ENCODE results near the gene CIB2.

The CIB2 gene

GRCh38 chr15:78082743-78083110 lies 48.5 kb downstream of the CIB2 start:
- DNase-seq, result no peak

GRCh38 chr15:78082106-78082742 lies 49.0 kb downstream of the CIB2 start:
- DNase-seq, result no peak

- DNase-seq, result no peak
These were observed 51.2 kb downstream of the CIB2 start for GRCh38 chr15:78080088-78080460.

DNA sequence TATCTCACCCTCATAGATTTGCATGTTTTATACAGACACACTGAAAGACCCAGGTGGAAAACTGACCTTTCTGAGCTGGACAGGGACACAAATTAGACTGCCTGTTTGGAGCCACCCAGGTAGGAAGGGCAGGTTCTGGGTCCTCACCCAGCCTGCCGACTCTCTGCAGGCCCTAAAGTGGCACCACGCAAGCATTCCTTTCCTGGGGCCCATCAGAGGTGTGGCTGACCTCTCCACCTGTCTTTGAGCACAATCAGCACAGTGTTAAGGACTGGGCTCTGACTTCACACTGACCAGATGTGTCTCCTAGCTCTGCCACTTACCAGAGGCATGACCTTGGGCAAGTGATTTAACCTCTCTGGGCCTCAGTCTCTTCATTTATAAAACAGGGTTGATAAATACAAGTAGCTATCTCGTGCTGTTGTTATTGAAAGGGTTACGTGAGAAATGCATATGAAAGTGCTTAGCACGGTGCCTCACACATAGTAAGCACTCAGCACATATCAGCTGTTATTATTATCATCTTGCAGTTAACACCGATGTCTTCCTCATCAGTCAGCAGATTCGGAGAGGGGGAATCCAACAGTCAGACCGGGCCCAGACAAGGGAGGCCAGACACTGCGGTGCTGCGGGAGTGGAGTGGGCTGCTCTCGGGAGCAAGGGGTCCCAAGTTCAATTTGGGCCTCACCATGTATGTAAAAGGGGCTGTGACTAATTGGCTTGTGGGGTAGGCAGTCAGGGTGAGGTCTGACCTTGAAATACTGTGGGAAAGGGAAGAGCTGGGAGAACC lies 51.8 kb downstream of the CIB2 start:
- no peak for DNase-seq

GRCh38 chr15:78077871-78078210 lies 53.4 kb downstream of the CIB2 start:
- DNase-seq, result no peak

DNA sequence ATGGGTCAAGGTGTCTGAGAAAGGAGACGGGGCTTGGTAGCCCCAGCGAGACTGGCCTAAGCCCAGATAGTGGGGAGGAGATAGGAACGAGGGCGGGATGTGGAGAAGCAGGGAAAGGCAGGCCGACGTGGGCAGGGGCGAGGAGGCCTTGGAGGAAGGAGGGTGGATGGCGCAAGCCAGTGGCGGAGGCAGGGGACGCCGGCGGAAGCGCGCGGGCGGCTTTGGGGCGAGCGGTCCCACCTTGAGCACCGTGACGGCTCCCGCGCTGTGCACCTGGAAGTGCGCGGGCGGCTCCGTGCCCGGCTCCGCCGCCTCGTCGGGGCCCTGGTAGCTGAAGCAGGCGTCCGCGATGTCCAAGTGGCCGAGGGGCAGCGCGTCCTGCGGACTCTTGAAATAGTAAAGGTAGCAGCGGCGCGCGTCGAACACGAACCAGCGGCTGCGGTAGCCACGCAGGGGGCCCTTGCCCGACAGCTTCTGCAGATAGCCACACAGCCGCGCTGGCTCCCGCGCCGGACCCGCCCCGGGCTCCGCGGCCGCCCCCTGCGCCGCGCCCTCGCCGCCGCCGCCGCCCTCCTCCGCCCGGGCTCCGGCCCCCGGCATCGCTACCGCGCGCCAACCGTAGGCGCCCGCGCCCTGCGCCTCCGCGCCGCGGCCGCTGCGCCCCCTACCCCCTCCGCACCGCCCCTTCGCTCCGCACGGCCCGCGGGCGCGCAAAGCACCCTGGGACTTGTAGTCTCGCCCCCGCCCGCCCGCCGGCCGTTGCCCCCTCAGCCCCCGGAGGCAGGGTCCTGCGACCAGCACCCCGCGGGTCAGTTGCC lies 54.0 kb downstream of the CIB2 start, which contains the start of gene TBC1D2B:
Gene TBC1D2B (minus strand): TSS at position 659 of the 818 bp plus-strand sequence. CDS start 59 bp downstream, at position 600.
- DNase-seq, result peak; percentile 72

DNA sequence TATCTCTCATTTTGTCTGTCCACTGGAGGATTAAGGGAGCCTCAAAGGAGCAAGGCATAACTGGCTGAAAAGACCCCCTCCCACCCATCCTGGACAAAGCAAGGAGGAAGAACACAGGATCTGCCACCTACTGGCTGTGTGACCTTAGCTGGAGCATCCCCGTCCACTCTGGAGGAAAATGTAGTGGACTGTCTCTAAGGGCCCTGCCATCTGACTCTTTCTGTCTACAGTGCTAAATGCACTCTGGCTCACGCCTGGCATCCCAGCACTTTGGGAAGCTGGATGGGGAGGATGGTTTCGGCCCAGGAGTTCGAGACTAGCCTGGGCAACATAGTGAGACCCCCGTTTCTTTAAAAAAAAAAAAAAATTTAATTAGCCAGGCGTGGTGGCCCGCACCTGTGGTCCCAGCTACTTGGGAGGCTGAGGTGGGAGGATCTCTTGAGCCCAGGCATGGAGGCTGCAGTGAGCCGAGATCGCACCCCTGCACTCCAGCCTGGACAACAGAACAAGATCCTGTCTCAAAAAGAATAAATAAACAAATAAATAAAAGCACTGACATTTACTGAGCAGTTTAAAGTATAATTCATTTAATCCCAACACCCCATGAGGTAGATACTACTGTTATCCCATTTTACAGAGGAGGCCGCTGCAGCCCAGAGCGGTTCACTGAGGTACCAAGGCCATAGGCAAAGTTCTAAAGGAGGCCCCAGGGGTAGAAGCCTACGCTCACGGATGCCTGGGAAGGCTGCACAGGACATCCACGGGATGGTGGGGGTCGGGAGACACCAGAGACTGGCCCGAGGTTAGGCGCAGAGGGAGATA lies 54.8 kb downstream of the CIB2 start:
- no peak for DNase-seq

- DNase-seq, result no peak
These were observed 55.6 kb downstream of the CIB2 start for GRCh38 chr15:78075490-78076230.

DNA sequence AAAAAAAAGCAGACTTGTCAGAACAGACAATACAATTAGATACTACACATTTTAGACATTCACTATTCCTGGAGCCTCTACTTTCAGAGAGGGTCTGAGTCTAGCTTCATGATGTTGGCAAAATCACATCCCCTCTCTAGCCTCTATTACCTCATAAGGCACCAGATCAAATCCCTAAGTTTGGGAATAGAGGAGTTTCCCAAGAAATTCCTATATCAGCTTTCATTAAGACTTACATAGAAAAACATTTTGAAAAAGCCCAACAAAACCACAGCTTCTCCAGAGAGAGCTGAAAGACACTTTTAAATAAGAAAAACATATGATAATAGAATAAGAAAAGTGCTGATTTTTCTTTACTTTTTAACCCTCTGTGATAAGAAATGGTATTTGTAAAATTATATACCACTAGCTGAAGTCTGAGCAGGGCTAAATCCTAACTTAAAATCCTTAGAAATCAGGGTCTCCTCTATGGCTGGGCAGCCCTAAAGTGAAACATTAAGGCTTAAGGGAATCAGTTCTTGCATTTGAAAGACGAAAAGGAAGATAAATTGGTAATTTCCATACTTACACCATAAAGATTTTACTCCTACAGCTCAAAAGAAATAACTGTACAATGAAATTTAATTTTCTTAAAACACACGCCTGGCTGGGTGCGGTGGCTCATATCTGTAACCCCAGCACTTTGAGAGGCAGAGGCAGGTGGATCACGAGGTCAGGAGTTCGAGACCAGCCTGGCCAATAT lies 58.0 kb downstream of the CIB2 start:
- no peak for DNase-seq

DNA sequence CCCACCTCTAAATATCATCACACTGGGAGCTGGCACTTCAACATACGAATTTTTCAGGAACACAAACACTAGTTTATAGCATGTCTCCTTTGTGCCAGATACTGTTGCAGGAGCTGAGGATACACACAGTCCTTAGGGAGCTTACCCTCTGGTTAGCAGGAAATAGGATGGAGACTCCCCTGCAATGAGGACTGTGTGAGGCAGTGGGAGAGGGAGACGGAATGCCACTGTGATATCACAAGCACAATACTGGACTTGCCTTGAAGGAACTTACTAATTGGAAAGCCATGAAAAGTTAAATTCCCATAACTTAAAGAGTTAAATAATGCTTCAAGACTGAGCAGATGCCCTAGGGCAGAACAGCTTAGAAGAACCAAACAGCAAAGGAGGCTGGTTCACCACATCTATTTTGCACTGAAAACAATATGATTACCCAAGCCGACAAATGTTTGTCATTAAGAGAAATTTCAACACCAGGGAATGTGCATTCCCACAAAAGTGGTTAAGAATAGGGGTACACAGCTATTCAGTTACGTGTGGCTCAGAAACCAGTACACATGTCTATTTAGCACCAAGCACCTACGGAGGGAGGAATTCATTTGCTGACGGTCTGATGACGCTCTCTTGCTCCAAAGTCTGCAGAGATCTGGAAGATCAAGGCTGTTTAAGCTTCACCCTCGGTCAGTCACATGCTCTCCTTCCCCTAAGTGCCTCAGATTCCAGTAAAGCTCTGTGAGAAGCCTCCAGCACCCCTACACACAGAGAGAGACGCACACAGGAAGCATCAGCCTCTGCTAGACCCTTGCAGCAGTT lies 59.0 kb downstream of the CIB2 start:
- DNase-seq, result no peak

DNA sequence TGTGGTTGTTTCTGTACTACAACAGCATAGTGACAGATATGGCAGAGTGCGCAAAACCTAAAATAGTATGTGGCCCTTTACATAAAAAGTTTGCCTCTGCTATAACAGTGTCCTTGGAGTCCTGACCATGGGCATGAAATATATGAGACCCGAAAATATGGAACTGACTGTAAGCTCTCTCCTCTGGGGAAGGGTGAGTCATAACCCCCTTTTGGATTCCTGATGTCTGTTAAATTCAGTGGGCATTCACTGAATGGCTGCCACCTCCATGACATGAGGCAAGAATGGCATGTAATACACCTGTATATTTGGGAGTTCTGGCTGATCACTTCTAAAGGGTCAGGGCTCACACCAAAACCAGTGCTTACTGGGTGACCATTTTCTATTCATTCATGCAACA lies 59.9 kb downstream of the CIB2 start:
- DNase-seq, result no peak

- no peak for DNase-seq
These were observed 61.1 kb downstream of the CIB2 start for GRCh38 chr15:78070049-78070700.

DNA sequence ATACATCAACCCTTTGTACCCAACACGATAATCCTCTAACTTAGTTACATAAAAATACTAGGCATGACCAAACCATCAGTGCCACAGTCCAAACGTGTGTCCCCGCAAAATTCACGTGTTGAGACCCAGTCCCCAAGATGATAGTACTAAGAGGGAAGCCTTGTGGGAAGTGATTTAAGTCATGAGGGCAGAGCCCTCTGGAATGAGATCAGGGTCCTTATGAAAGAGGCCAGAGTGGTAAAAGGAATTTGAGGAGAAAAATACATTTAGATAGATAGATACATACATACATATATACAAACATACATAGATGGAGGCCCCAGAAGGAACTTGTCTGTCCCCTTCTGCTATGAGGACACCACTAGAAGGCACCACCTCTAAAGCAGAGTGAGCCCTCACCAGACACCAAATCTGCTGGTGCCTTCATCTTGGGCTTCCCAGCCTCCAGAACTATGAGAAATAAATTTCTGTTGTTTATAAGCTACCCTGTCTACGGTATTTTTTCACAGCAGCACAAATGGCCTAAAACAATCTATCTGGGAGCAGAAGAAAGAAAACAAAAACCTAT lies 61.7 kb downstream of the CIB2 start:
- no peak for DNase-seq

DNA sequence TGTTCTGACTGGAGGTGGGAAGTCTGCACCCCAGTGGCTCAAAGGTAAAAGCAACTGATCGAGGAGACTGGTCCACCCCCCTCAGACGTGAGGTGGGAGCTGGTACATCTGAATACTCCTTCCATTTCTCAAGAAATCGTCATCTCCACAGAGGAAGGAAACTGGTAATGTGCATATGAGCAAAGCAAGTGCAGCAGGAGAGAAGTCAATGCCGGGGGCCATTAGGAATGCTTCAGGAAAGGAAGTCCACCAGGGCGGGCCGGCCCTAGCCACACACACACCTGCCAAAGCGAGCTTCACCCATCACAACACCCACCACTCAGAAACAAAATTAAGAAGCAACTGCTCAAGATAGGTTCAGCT lies 62.2 kb downstream of the CIB2 start:
- no peak for DNase-seq

DNA sequence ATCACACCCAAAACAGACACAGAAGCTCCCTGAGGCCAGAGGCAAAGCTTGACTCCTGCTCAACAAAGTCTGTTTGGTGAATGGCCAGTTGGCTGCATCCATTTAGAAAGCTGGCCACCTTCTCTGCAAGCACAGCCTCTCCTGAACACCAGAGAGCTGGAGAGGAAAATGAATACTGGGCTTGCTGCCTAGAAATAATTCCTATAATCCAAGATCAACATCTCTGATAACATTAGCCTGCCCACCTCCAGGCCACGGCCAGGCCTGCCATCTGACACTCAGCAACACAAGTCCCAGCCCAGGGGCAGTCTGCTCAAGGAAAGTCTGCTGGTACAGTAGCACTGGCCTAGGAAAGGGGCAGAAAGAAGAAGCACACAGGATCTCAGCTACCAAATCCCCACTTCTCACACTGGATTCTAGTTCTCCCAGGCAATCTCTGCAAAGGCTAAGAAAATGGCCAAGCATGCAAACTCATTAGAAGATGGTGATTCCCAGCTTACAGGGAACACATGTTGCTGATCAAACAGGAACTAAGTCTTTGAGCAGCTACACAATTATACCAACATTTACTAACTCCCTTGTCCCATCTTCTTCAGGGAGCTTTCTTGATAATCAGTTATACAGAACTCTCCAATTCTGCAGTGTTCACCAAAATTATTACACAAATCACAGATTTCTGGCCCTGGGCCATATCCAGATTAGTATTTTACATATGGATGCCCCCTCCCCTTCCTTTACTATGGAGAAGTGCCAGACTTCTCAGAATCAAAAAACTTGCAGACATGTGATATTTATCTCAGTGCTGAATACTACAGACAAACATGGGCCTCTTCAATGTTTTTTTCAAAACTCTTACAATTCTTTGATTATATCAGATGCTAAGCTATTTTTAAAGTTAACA lies 63.7 kb downstream of the CIB2 start:
- DNase-seq, result no peak

DNA sequence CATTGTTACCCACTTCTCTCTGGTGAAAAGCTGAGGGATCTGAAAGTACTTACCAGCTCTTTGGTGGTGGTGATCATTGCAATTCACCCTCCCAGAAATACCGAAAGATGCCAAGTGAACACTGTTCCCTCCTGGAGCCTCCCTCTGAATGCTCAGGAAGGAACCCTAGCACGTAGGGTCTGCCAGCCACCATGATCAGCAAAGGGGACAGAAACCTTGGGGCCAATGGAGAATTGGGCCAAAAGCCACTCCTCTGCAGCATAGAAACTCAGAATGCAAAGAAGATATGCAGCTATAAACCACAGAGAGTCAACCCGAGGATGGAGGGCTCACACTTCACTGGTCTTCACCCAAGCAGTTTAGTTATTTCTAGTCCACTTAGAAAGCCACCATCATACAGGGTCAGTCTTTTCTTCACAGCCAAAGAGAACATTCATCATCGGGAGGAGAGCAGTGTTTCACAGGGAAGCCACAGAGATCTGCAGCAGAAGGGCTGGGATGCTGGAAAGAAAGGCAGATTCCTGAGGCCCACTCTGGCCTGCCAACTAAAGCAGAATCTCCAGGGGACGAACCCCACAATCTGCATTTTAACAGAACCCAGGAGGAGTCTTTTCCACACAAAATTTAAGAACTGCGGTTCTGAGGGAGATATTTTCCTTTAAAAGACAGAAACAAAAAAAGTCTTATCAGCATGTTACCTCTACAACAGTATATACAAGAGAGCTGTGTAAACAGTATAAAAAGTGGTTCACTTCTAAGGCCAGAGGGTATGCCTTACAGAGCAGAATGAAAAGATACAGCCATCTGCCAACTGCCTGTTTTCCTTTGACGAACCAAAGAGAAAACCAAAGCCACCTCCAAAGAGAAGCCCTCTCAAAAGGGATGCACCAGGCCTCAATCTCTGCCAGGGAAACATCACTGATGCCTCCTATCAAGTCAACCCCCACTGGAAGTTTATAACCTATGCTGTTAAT lies 65.0 kb downstream of the CIB2 start:
- no peak for DNase-seq

- DNase-seq, result no peak
These were observed 65.9 kb downstream of the CIB2 start for GRCh38 chr15:78065284-78065872.
